HepG2 (cell line): ENCODE measurements around the gene IER2. TPM values are rescaled to one million over a fixed set of nuclear protein-coding genes. Genes with fewer than 3 reads are reported as not detected.
A peak's percentile ranks its signal among the peaks of the same experiment; 100 is the strongest.

ENCODE experiments used
- ATAC-seq: fragments of 200-7000 bp; cut with Tn5 transposase; 3 replicates; pipeline ENCODE4 v1.9.1; 2020; ENCODE audit warnings: mild to moderate bottlenecking, moderate library complexity
- BruUV-seq: library from RNA; stranded (reverse); fragments of 400-500 nt; replicated peaks from 2 replicates; lab custom pipeline; 2021; lab: Mats Ljungman, UMichigan
- CTCF ChIA-PET: fragments of 300-600 bp; formaldehyde crosslinking; extraction: SDS; loops from one replicate; lab custom pipeline; 2021; ENCODE audit warnings: low total read pairs, inconsistent platforms, low intra/inter-chr PET ratio; lab: Yijun Ruan, JAX
- POLR2A ChIA-PET: fragments of 350-600 bp; sonication (Branson Sonifier 250); formaldehyde crosslinking; loops from one replicate; lab custom pipeline; 2020; ENCODE audit warnings: antibody characterized with exemption, inconsistent platforms; lab: Yijun Ruan, JAX
- DNase-seq: peaks from one replicate; pipeline ENCODE4 v3.0.0-alpha.2; 2015; ENCODE audit warnings: low spot score
- FAIRE-seq: peaks from 3 replicates; lab custom pipeline; 2011; peaks lifted over from hg19 to GRCh38; lab: Jason Lieb, UNC
- H2AFZ ChIP-seq: one replicate; pipeline ENCODE4 v1.6.1; 2011; ENCODE audit warnings: low read length, inconsistent platforms
- H3K27ac ChIP-seq: fragments of 300-600 bp; 3 replicates; pipeline ENCODE4 v1.8.0; 2011; ENCODE audit warnings: mixed run types, mild to moderate bottlenecking, mixed read lengths, low read length, inconsistent platforms; ENCODE audit not compliant: insufficient read depth; ENCODE audit errors: extremely low read length
- H3K27me3 ChIP-seq, 2 experiments: fragments of 200-600 bp in 1 of 2; 2 replicates in 1 of 2; 3 replicates in 1 of 2; pipeline versions ENCODE4 v1.6.0 to v1.8.0; 2011; ENCODE audit warnings: low read length in 2 of 2, mild to moderate bottlenecking in 2 of 2, moderate library complexity in 2 of 2, inconsistent platforms in 1 of 2; ENCODE audit not compliant: insufficient read depth in 2 of 2, control insufficient read depth in 1 of 2
- H3K36me3 ChIP-seq, 2 experiments: fragments of 200-600 bp in 1 of 2; replicated peaks in 1 of 2; 2 replicates in 1 of 2; 3 replicates in 1 of 2; pipeline versions ENCODE4 v1.5.1 to v1.8.0; 2011; ENCODE audit warnings: low read length in 2 of 2, inconsistent platforms in 1 of 2; ENCODE audit not compliant: insufficient read depth in 2 of 2, control insufficient read depth in 1 of 2
- H3K4me1 ChIP-seq: 2 replicates; pipeline ENCODE4 v1.5.1; 2012; ENCODE audit warnings: low read length, inconsistent platforms; ENCODE audit not compliant: insufficient read depth
- H3K4me2 ChIP-seq: 2 replicates; pipeline ENCODE4 v1.6.0; 2011; ENCODE audit warnings: low read depth, low read length, inconsistent platforms
- H3K4me3 ChIP-seq, 3 experiments: fragments of 200-600 bp in 1 of 3; sonication (generic), shearing (Covaris generic) in 1 of 3; replicated peaks in 1 of 3; 2 replicates each; pipeline ENCODE4 v1.5.1; 2011 to 2016; ENCODE audit warnings: low read length in 3 of 3, inconsistent platforms in 2 of 3, low read depth in 2 of 3, mild to moderate bottlenecking in 2 of 3, control low read depth in 1 of 3, mixed read lengths in 1 of 3; ENCODE audit not compliant: insufficient read depth in 1 of 3
- H3K79me2 ChIP-seq: one replicate; pipeline ENCODE4 v1.6.1; 2011; ENCODE audit warnings: low read length, inconsistent platforms; ENCODE audit not compliant: insufficient read depth
- H3K9ac ChIP-seq: 2 replicates; pipeline ENCODE4 v1.6.0; 2011; ENCODE audit warnings: mild to moderate bottlenecking, low read depth, low read length, inconsistent platforms; ENCODE audit not compliant: insufficient read depth
- H3K9me3 ChIP-seq: 2 replicates; pipeline ENCODE4 v1.5.1; 2012; ENCODE audit warnings: mild to moderate bottlenecking, low read length
- H4K20me1 ChIP-seq: 2 replicates; pipeline ENCODE4 v1.6.0; 2011; ENCODE audit warnings: inconsistent platforms, mild to moderate bottlenecking, low read length, moderate library complexity; ENCODE audit not compliant: insufficient read depth
- ASH2L ChIP-seq: fragments of 300-600, 200-600 bp; sonication (generic); IDR thresholded peaks from 2 replicates; pipeline ENCODE4 v1.7.0; 2017; ENCODE audit warnings: low read depth, mild to moderate bottlenecking, moderate library complexity, mixed read lengths, low read length; ENCODE audit not compliant: insufficient read length
- FOSL2 ChIP-seq: sonication (generic); formaldehyde crosslinking; IDR thresholded peaks from 2 replicates; pipeline ENCODE4 v1.4.0; 2020; ENCODE audit warnings: missing genetic modification reagents
- GFI1 ChIP-seq: sonication (generic); formaldehyde crosslinking; IDR thresholded peaks from 2 replicates; pipeline ENCODE4 v1.5.0; 2020; ENCODE audit warnings: missing genetic modification reagents, mild to moderate bottlenecking, borderline replicate concordance
- POLR2A ChIP-seq, 2 experiments: IDR thresholded peaks; 2 replicates each; pipeline ENCODE4 v1.6.1; 2011; ENCODE audit warnings: low read depth in 2 of 2, low read length in 2 of 2, mild to moderate bottlenecking in 1 of 2, moderate library complexity in 1 of 2; ENCODE audit not compliant: insufficient read depth in 1 of 2
- SAP130 ChIP-seq: IDR thresholded peaks from 2 replicates; pipeline ENCODE4 v1.6.1; 2016; ENCODE audit warnings: low read depth
- SMAD1 ChIP-seq: sonication (generic); formaldehyde crosslinking; IDR thresholded peaks from 2 replicates; pipeline ENCODE4 v1.4.0; 2020; ENCODE audit warnings: missing genetic modification reagents, low read depth, mild to moderate bottlenecking, borderline replicate concordance
- XBP1 ChIP-seq: sonication (generic); formaldehyde crosslinking; IDR thresholded peaks from 2 replicates; pipeline ENCODE4 v1.5.0; 2020; ENCODE audit warnings: missing genetic modification reagents
- ZNF30 ChIP-seq: sonication (generic); formaldehyde crosslinking; IDR thresholded peaks from 2 replicates; pipeline ENCODE4 v1.5.0; 2020; ENCODE audit warnings: mild to moderate bottlenecking, missing genetic modification reagents
- WGBS: methylation state at CpG from one replicate; pipeline ENCODE4 v1.1.6; 2017; ENCODE audit warnings: low lambda C conversion rate; 5-methylcytosine and 5-hydroxymethylcytosine counted together
- in situ Hi-C: cut with HindIII; loops from 2 replicates; pipeline ENCODE4 v1.10.0; 2017; ENCODE audit warnings: low pct_unique_long_range_greater_than_20kb; ENCODE audit not compliant: extremely low pct_ligation_motif_present
- intact Hi-C: fragments of 100-400 bp; cut with micrococcal nuclease; formaldehyde crosslinking; loops from one replicate; pipeline ENCODE4 v1.10.0; 2022; ENCODE audit not compliant: unreplicated experiment
- polyA plus RNA-seq, 8 experiments: library from polyadenylated mRNA; depleted of rRNA in 3 of 8; stranded (reverse) in 7 of 8; unstranded in 1 of 8; fragments of >200 nt; fragmentation: Illumina TruSeq in 4 of 8; extraction: Trizol in 4 of 8; gene quantifications; 2 replicates each; pipeline versions ENCODE4 v1.2.1 to v1.2.3, GENCODE V29; 2011 to 2016; ENCODE audit warnings: low read depth in 4 of 8, missing spikeins in 1 of 8, mixed read lengths in 1 of 8; ENCODE audit not compliant: insufficient read depth in 1 of 8
- total RNA-seq, 5 experiments: library from RNA; depleted of rRNA; stranded (reverse); fragments of >200 nt; fragmentation: Illumina TruSeq; extraction: Trizol; gene quantifications; 2 replicates each; pipeline ENCODE4 v1.2.3, GENCODE V29; 2016; ENCODE audit warnings: low read depth in 1 of 5
- TF ChIP-seq, protein P1 (sequence below): IDR thresholded peaks from 2 replicates; pipeline ENCODE4 v1.6.1; 2012; ENCODE audit warnings: inconsistent platforms

IER2 gene
- total and polyA plus RNA-seq, 2 of the 13 experiments (the other 11 are each of a cell fraction or from before 2014, with no cell fraction given), result 10.1 to 14.3 TPM

DNA sequence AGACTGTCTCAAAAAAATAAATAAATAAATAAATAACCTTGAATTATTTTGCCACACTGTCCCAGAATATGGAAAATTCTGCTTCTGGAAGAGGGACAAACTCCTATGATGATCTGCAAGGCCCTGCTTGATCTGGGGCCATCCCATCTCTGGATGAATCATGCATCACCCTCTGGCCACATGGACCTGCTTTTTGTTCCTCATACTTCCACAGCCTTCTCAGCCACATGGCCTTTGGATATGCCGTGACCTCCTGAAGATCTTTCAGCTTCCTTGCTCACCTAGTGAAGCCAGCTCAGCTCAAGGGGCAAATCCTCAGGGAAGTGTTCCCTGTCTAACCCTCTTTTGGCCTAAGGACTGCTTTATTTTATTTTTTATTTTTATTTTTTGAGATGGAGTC lies 10.3 kb downstream of the IER2 start:
- Histone ChIP-seq H4K20me1 (no peaks in the 10 kb centered on the region), H3K9ac (no peak overlapping the region), H3K4me1 (peaks cover 49% of the 10 kb centered on the region), H2AFZ (no peak overlapping the region), H3K79me2 (no peaks in the 10 kb centered on the region), H3K4me2 (no peak overlapping the region), H3K4me3 (no peak overlapping the region), H3K36me3 (no peaks in the 10 kb centered on the region), H3K9me3 (no peaks in the 10 kb centered on the region), H3K27ac (no peak overlapping the region), H3K27me3 (no peaks in the 10 kb centered on the region)
- TF ChIP-seq ASH2L (no peak), SAP130 (CRISPR knock-in tag) (peak; percentile 34; the same call in 1 of the 2 replicates), ZNF30 (CRISPR knock-in tag) (no peak), GFI1 (CRISPR knock-in tag) (no peak), SMAD1 (CRISPR knock-in tag) (no peak), XBP1 (CRISPR knock-in tag) (no peak), FOSL2 (CRISPR knock-in tag) (peak; percentile 47; the same call in 1 of the 2 replicates), POLR2A (IDR thresholded peaks at IDR 0.05; ENCODE audit: insufficient read depth in 1 of 2, low read depth in 2 of 2, low read length in 2 of 2) (no peak)
- TF ChIP-seq, protein P1, sequence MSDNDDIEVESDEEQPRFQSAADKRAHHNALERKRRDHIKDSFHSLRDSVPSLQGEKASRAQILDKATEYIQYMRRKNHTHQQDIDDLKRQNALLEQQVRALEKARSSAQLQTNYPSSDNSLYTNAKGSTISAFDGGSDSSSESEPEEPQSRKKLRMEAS, result peak; percentile 30; the same call in 1 of the 2 replicates
- ATAC-seq (no peak), DNase-seq (no peak), FAIRE-seq (no peak)
- in situ Hi-C loops, result no loop called here
- CTCF ChIA-PET, result no interaction called here
- BruUV-seq, result no TSS peak
- 88% methylated on average over 1 of the region's 1 CpG for WGBS
- intact Hi-C loops, result no loop called here
- POLR2A ChIA-PET, result interaction anchor here (10.2 kb wide), 1 partner anchor 8 kb away, joined by 108 read pairs; no protein-coding TSS in a partner anchor
